Sigmoid colon (tissue), 4 donors: ENCODE results near the gene IVD.

Source experiments
- CTCF ChIP-seq, 4 experiments: fragments of 450-650 bp in 3 of 4; fragments of 200-600 bp in 1 of 4; IDR thresholded peaks; one replicate each; pipeline ENCODE4 v1.5.1; 2016 to 2019; ENCODE audit warnings: antibody characterized with exemption in 4 of 4, mild to moderate bottlenecking in 3 of 4, moderate library complexity in 2 of 4
- EP300 ChIP-seq, 4 donors: sonication (generic); formaldehyde crosslinking; IDR thresholded peaks; one replicate each; pipeline ENCODE4 v1.6.1; 2017; ENCODE audit warnings: antibody characterized with exemption in 4 of 4
- POLR2A ChIP-seq, 2 donors: fragments of 450-650 bp; IDR thresholded peaks; one replicate each; pipeline ENCODE4 v1.6.1; 2016; ENCODE audit warnings: antibody characterized with exemption in 2 of 2, mild to moderate bottlenecking in 2 of 2, moderate library complexity in 2 of 2
- POLR2AphosphoS5 ChIP-seq, 4 donors: sonication (generic); formaldehyde crosslinking; IDR thresholded peaks; one replicate each; pipeline ENCODE4 v1.6.1; 2017; ENCODE audit warnings: antibody characterized with exemption in 4 of 4

GRCh38 chr15:40357723-40358470 is 47.7 kb upstream of the IVD start, which contains the start of gene DISP2:
- TF ChIP-seq CTCF (IDR thresholded peaks at IDR 0.05) = no peak
- peak in 1 of 2 donors; percentile 5 for TF ChIP-seq POLR2A (IDR thresholded peaks at IDR 0.05)
- TF ChIP-seq EP300 (IDR thresholded peaks at IDR 0.05) = no peak
- TF ChIP-seq POLR2AphosphoS5 (IDR thresholded peaks at IDR 0.05) = no peak
